Hematopoietic multipotent progenitor cell treated with erythropoietin and hydrocortisone succinate and interleukin-3 and kit ligand, for 17 days (in vitro differentiated cells): ENCODE data around the gene TSSK1B.

Experiments used
- DNase-seq: peaks from one replicate; pipeline ENCODE4 v3.0.0-alpha.2; 2015; ENCODE audit warnings: low spot score

TSSK1B gene

DNA sequence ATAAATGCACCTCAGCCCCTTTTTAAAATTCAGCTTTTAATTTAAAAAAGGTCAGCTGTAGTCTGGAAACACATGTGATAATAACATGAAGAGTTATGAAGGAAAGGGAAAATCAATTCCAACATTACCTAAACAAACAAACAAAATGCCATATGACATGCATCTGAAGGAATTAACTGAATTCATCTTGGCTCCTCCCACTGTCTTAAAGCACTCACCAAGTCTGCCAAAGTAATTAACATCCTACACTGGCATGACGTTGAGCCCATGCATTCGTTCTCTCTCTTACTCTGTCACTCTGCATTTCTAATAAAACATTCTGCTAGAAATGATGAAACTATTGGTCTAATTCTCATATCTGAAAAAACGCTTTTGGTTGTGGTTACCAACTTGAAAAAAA is 37.7 kb downstream of the TSSK1B start:
- no peak for DNase-seq

GRCh38 chr5:113394658-113395057 is 40.1 kb downstream of the TSSK1B start:
- no peak for DNase-seq

DNA sequence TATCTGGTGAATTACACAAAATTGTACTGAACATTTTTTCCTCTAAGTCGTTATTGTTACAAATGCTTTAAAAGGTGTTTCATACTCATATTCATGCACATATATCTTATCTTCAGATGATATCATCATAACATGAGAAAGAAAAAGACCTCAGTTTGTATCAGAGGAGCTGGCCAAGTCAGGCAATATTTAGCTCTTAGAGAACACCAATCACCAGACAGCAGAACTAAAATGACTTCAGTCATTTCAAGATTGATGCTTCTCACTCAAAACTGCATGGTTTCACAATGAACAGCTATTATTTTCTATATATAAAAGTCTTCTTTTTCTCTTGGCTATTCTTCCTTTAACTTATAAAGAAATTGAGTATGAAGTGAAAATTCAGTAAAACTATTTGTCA is 44.6 kb downstream of the TSSK1B start:
- no peak for DNase-seq

- no peak for DNase-seq
Observed at GRCh38 chr5:113389116-113389515, 45.7 kb downstream of the TSSK1B start.

DNA sequence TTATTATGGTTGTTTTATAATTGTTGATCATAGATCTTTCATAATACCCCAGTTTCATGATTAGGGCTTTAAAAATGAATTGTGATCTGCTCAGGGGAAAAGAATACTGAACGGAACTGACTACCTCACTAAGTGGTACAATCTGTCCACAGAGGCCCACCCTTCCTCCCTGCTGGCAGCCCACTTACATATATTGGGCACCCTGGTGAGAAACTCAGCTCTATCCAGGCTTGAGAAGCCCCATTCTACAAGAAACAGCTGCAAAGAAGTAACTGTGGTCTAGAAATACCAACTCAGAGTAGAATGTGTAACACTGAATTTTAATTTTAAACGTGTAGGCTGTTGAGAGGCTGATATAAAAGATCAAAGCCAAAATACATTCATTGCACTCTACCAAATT is 46.9 kb downstream of the TSSK1B start:
- no peak for DNase-seq

DNA sequence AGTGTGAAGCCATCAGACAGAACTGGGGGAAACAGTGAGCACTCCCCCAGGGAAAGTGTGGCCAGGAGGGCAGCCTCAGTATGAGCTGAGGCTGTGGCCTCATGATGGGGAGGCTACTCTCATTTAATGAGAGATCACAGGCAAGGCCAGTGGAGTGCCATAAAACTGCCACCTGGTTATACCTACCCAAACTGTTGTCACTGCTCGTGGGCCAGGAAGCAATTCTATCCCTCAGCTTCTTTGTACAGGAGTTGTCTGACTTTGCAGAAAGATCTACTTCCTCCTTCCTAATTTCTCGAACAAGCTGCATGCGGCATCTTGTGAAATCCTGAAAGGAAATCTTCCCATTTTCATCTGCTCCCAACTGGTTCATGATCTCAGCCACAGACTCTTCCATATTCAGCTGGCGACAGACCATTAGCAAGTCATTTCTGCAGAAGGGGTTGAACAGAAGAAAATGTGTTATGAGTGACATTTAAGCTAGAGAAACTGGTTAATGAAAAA is 50.0 kb downstream of the TSSK1B start:
- DNase-seq = no peak

- DNase-seq = no peak
Observed at GRCh38 chr5:113382731-113383130, 52.1 kb downstream of the TSSK1B start.
